ENCODE measurements around the gene ZMYM2. TPM values are rescaled to one million over a fixed set of nuclear protein-coding genes. Genes with fewer than 3 reads are reported as not detected.
"Not testable (repeated sequence)": the region's sequence is repeated elsewhere in the genome, so short reads cannot be mapped to it uniquely, and the experiment has no call there.

ZMYM2 gene
- total RNA-seq, 2 experiments from 2014 or later = 54.2 to 59.9 TPM

DNA sequence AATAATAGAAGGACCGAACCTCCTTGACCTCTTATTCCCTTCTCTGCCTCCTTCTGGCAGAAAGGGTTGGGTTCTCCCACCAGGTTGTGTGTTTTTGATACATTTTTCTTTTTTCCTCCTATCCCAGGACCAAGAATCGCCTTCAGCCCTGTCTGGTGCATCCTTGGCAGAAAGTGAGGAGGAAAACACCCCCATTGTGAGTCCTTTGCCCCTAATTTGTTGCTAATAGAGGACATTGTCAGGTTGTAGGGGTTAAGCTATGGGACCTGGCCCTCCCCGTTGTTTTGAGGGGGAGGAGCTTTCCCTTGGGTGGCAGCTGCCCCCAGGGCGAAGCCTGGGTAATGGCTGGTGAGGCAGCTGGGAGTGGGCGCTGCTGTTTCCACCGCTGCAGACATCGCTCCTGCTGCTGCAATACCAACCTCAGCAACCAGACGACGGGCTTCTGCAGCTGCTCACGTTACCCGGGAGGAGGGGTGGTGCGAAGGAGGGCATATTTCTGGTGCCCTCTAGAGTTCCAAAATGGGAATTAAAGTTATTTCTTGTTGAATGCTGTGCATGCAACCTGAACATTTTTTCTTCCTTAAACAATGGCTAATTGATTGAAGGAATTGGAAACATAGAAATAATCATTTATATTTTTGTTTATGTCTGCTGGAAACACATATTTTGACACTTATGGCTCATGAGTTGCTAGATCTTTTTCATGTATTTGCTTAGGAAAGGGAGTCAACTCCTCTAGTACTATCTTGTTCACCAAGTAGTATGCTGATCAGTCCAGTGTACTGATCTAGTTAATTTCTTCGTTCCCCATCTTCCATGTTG is 1.5 kb downstream of the ZMYM2 start:
- H3K36me3 Mint-ChIP-seq (ENCODE audit: low read depth) = peaks cover 19% of the 10 kb centered on the region
- ATAC-seq (peak; percentile 64), DNase-seq (peak; percentile 94)
- peaks cover 38% of the 10 kb centered on the region for H3K4me1 Mint-ChIP-seq
- intact Hi-C loops (cut with DNase I, micrococcal nuclease) = loop anchor here (1.0 to 5.0 kb wide), 8 partner anchors 25 to 1642 kb away; partner anchors contain the start of genes IFT88 (in 1 of the 2), MICU2 (in 1 of the 2), MPHOSPH8 (in 1 of the 2) and PSPC1 (in 1 of the 2)
- no peaks in the 10 kb centered on the region for H3K27me3 Mint-ChIP-seq
- ChIA-PET CTCF (interaction anchor here (0.6 to 1.1 kb wide), 18 partner anchors 8 to 811 kb away, joined by 3 to 11 read pairs (median 3); partner anchors contain the start of gene ZMYM5), POLR2A (interaction anchor here (0.6 to 1.1 kb wide), 3 partner anchors 86 to 249 kb away, joined by 3 to 5 read pairs (median 5); partner anchors contain the start of gene ZMYM5)
- no peaks in the 10 kb centered on the region for H3K9me3 Mint-ChIP-seq (ENCODE audit: low read depth)
- H3K27ac Mint-ChIP-seq = peak overlapping the region; percentile 94
- H3K4me3 Mint-ChIP-seq = peak overlapping the region; percentile 87

DNA sequence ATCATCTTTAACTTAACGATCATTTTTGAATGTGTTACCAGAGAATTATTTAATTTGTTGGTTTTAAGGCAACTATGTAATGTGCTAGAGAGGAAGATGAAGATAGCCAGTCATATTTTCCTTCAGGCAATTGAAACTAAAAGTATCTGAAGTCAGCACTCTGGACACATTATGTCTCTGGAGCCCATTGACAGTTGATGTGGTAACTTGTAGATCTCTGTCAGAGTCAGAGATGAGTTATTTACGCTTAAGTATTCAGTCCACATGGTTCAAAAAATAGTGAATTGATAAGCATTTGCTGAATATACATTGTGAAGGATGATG is 2.1 kb downstream of the ZMYM2 start:
- POLR2A ChIA-PET = interaction anchor here (0.6 to 1.1 kb wide), 2 partner anchors 86 to 97 kb away, joined by 5 read pairs; partner anchors contain the start of gene ZMYM5
- H3K9me3 Mint-ChIP-seq (ENCODE audit: low read depth) = no peaks in the 10 kb centered on the region

GRCh38 chr13:19961489-19961888 is 3.0 kb downstream of the ZMYM2 start:
- peaks cover 30% of the 10 kb centered on the region for H3K36me3 Mint-ChIP-seq (ENCODE audit: low read depth)
- peak overlapping the region; percentile 67 for H3K27ac Mint-ChIP-seq
- ChIA-PET POLR2A (no interaction called here), CTCF (interaction anchor here (0.6 to 1.5 kb wide), 4 partner anchors 19 to 198 kb away, joined by 3 to 6 read pairs (median 3); no protein-coding TSS in a partner anchor)
- ATAC-seq (no peak), DNase-seq (no peak)
- intact Hi-C loops (cut with DNase I, micrococcal nuclease) = loop anchor here (2.0 to 5.0 kb wide), 3 partner anchors 23 to 329 kb away; partner anchors contain the start of genes MPHOSPH8 (in 1 of the 2) and PSPC1 (in 1 of the 2)
- no peaks in the 10 kb centered on the region for H3K9me3 Mint-ChIP-seq (ENCODE audit: low read depth)
- H3K4me1 Mint-ChIP-seq = peaks cover 42% of the 10 kb centered on the region
- H3K27me3 Mint-ChIP-seq = no peaks in the 10 kb centered on the region
- H3K4me3 Mint-ChIP-seq = peak overlapping the region; percentile 29

More for the DNA sequence above, 2.1 kb downstream of the ZMYM2 start:
- intact Hi-C loops (cut with DNase I, micrococcal nuclease) = loop anchor here (1.0 to 5.0 kb wide), 4 partner anchors 24 to 328 kb away; partner anchors contain the start of genes MPHOSPH8 (in 1 of the 2) and PSPC1 (in 1 of the 2)
- no peak for ATAC-seq
- Mint-ChIP-seq H3K4me3 (peak overlapping the region; percentile 87), H3K4me1 (peaks cover 42% of the 10 kb centered on the region), H3K27me3 (no peaks in the 10 kb centered on the region), H3K36me3 (ENCODE audit: low read depth) (peaks cover 25% of the 10 kb centered on the region), H3K27ac (peak overlapping the region; percentile 94)
- CTCF ChIA-PET = interaction anchor here (0.7 to 1.1 kb wide), 4 partner anchors 24 to 160 kb away, joined by 3 to 11 read pairs (median 8); partner anchors contain the start of gene ZMYM5
- DNase-seq = no peak

DNA sequence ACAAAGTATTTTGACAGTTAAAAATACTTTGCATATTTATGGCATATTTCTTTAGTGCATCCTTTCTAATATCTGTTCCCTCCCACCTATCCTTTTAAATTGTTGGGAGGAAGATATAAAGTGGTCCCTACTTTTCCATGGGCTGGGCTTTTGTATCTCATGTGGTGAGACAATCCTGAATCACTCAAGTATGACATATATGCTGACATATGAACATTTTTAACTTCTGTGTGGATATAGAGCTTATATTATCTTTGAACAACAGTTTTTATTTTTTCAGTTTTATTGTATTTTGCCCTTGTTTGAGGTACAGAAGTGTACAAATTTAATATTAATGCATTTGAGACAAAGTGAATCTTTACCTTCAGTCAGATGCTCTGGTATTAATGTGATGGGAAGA is 3.4 kb downstream of the ZMYM2 start:
- intact Hi-C loops (cut with DNase I, micrococcal nuclease) = loop anchor here (2.0 to 5.0 kb wide), 3 partner anchors 23 to 330 kb away; partner anchors contain the start of genes MPHOSPH8 (in 1 of the 2) and PSPC1 (in 1 of the 2)
- Mint-ChIP-seq H3K4me3 (no peak overlapping the region), H3K27me3 (no peaks in the 10 kb centered on the region), H3K4me1 (peaks cover 42% of the 10 kb centered on the region), H3K9me3 (ENCODE audit: low read depth) (no peaks in the 10 kb centered on the region), H3K27ac (no peak overlapping the region), H3K36me3 (ENCODE audit: low read depth) (peaks cover 34% of the 10 kb centered on the region)
- POLR2A ChIA-PET = no interaction called here
- ATAC-seq (no peak), DNase-seq (no peak)
- CTCF ChIA-PET = interaction anchor here (0.6 to 1.5 kb wide), 4 partner anchors 19 to 198 kb away, joined by 3 to 6 read pairs (median 3); no protein-coding TSS in a partner anchor

GRCh38 chr13:19962894-19963293 is 4.4 kb downstream of the ZMYM2 start:
- no peak for DNase-seq
- Mint-ChIP-seq H3K27ac (no peak overlapping the region), H3K27me3 (no peaks in the 10 kb centered on the region), H3K36me3 (ENCODE audit: low read depth) (peaks cover 39% of the 10 kb centered on the region), H3K4me3 (no peak overlapping the region), H3K4me1 (peaks cover 50% of the 10 kb centered on the region), H3K9me3 (ENCODE audit: low read depth) (no peaks in the 10 kb centered on the region)
- intact Hi-C loops (cut with DNase I, micrococcal nuclease) = loop anchor here in 1 of 2 experiments (5.0 kb wide), 1 partner anchor 331 kb away; the partner anchor contains the start of gene MPHOSPH8
- ATAC-seq = no peak
- POLR2A ChIA-PET = no interaction called here
- CTCF ChIA-PET = interaction anchor here (0.6 to 1.5 kb wide), 2 partner anchors 18 to 376 kb away, joined by 3 to 4 read pairs; no protein-coding TSS in a partner anchor

DNA sequence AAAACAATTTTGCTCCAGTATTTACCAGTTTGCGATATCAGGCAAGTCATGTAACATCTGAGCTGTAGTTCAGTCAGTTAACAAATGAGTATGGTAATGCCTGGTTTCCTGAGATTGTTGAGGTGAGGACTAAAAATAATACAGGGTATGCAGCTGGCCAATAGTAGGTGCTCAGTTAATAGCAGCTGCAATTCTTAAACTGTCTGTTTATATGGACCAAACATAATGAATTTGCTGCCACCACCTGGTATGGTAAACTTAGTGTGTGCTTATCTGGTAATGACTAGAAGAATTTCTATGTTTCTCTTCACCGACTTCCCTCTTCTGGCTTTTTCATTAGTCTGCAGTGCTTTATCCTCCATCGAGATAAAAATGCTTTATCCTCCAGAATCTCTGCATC is 9.1 kb downstream of the ZMYM2 start:
- ChIA-PET CTCF (interaction anchor here (0.9 to 2.2 kb wide), 3 partner anchors 8 to 17 kb away, joined by 3 to 8 read pairs (median 5); no protein-coding TSS in a partner anchor), POLR2A (no interaction called here)
- H3K4me1 Mint-ChIP-seq = peaks cover 32% of the 10 kb centered on the region
- no peak overlapping the region for H3K4me3 Mint-ChIP-seq
- H3K9me3 Mint-ChIP-seq (ENCODE audit: low read depth) = no peaks in the 10 kb centered on the region
- intact Hi-C loops (cut with DNase I, micrococcal nuclease) = no loop called here
- DNase-seq = no peak
- H3K27me3 Mint-ChIP-seq = no peaks in the 10 kb centered on the region
- H3K27ac Mint-ChIP-seq = no peak overlapping the region
- H3K36me3 Mint-ChIP-seq (ENCODE audit: low read depth) = peaks cover 31% of the 10 kb centered on the region
- peak; percentile 30 for ATAC-seq

GRCh38 chr13:19974498-19975009 is 16.0 kb downstream of the ZMYM2 start:
- Mint-ChIP-seq H3K9me3 (ENCODE audit: low read depth) (peaks cover 12% of the 10 kb centered on the region), H3K36me3 (ENCODE audit: low read depth) (peaks cover 60% of the 10 kb centered on the region), H3K4me1 (peaks cover 21% of the 10 kb centered on the region)
- H3K27ac Mint-ChIP-seq; POLR2A ChIA-PET; DNase-seq; intact Hi-C loops (cut with DNase I, micrococcal nuclease); H3K4me3 Mint-ChIP-seq; ATAC-seq; H3K27me3 Mint-ChIP-seq: not testable (repeated sequence)
- CTCF ChIA-PET = interaction anchor here (5.6 kb wide), 1 partner anchor 11 kb away, joined by 26 read pairs; no protein-coding TSS in a partner anchor

- no peaks in the 10 kb centered on the region for H3K27me3 Mint-ChIP-seq
- peaks cover 36% of the 10 kb centered on the region for H3K4me1 Mint-ChIP-seq
- ATAC-seq (no peak), DNase-seq (no peak)
- intact Hi-C loops (cut with DNase I, micrococcal nuclease) = no loop called here
- peaks cover 54% of the 10 kb centered on the region for H3K36me3 Mint-ChIP-seq (ENCODE audit: low read depth)
- POLR2A ChIA-PET = interaction anchor here (0.6 kb wide), 1 partner anchor 23 kb away, joined by 5 read pairs; no protein-coding TSS in a partner anchor
- H3K9me3 Mint-ChIP-seq (ENCODE audit: low read depth) = peaks cover 12% of the 10 kb centered on the region
- no peak overlapping the region for H3K27ac Mint-ChIP-seq
- H3K4me3 Mint-ChIP-seq = no peak overlapping the region
- CTCF ChIA-PET = interaction anchor here (0.6 kb wide), 1 partner anchor 11 kb away, joined by 3 read pairs; no protein-coding TSS in a partner anchor
These were observed 20.4 kb downstream of the ZMYM2 start for GRCh38 chr13:19978831-19979437.

DNA sequence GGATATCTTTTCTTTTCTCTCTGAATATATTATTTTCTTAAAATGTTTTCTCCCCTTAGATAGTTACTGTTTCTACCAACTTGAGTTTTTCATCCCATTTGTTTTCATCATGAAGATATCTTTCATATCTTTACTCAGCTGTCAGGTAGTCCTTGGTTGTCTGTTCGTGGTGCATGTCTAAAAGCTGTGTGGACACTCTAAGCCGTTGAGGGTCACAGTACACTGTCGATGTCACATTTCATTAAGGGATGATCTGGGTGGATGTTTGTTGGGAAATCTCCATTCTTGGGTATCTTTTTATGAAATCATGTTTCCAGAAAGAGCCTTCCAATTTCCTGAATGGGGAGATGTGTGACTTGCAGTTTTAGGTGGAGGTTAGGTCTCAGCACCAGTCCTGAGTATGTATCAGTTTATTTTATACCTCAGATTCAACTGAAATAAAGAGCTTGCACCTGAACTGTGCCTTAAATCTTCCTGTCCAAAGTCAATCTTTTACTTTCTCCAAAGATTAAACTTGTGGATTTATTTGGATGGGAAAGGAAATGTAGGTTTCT is 23.2 kb downstream of the ZMYM2 start:
- intact Hi-C loops (cut with DNase I, micrococcal nuclease) = no loop called here
- peaks cover 36% of the 10 kb centered on the region for H3K4me1 Mint-ChIP-seq
- ChIA-PET POLR2A (no interaction called here), CTCF (interaction anchor here (1.1 kb wide), 1 partner anchor 10 kb away, joined by 3 read pairs; no protein-coding TSS in a partner anchor)
- no peak for ATAC-seq
- no peak overlapping the region for H3K4me3 Mint-ChIP-seq
- H3K27ac Mint-ChIP-seq = no peak overlapping the region
- H3K9me3 Mint-ChIP-seq (ENCODE audit: low read depth) = peaks cover 8% of the 10 kb centered on the region
- no peak for DNase-seq
- H3K36me3 Mint-ChIP-seq (ENCODE audit: low read depth) = peaks cover 31% of the 10 kb centered on the region
- no peaks in the 10 kb centered on the region for H3K27me3 Mint-ChIP-seq

GRCh38 chr13:19982447-19983043 is 24.0 kb downstream of the ZMYM2 start:
- no peak overlapping the region for H3K4me3 Mint-ChIP-seq
- no peak for DNase-seq
- ChIA-PET CTCF (interaction anchor here (0.6 to 1.1 kb wide), 2 partner anchors 9 to 271 kb away, joined by 3 read pairs; no protein-coding TSS in a partner anchor), POLR2A (no interaction called here)
- intact Hi-C loops (cut with DNase I, micrococcal nuclease) = no loop called here
- H3K9me3 Mint-ChIP-seq (ENCODE audit: low read depth) = peaks cover 8% of the 10 kb centered on the region
- peaks cover 38% of the 10 kb centered on the region for H3K4me1 Mint-ChIP-seq
- no peak overlapping the region for H3K27ac Mint-ChIP-seq
- H3K27me3 Mint-ChIP-seq = no peaks in the 10 kb centered on the region
- ATAC-seq = no peak
- H3K36me3 Mint-ChIP-seq (ENCODE audit: low read depth) = peaks cover 23% of the 10 kb centered on the region

Data from activated CD4-positive, alpha-beta T cell treated with anti-CD3 and anti-CD28 coated beads for 36 hours (primary cell).